GM12865 (cell line): ENCODE measurements around the gene POLE3.
"Not testable (repeated sequence)": the region's sequence is repeated elsewhere in the genome, so short reads cannot be mapped to it uniquely, and the experiment has no call there.

Source experiments
- DNase-seq: peaks from one replicate; pipeline ENCODE4 v3.0.0; 2010; ENCODE audit warnings: low read depth
- H3K4me3 ChIP-seq: 2 replicates; pipeline ENCODE4 v1.5.1; 2011; ENCODE audit warnings: mild to moderate bottlenecking, low read depth, low read length, control low read depth
- TF ChIP-seq, protein P1 (sequence below): IDR thresholded peaks from 2 replicates; pipeline ENCODE4 v1.5.1; 2011; ENCODE audit warnings: low read length, control low read depth, low read depth, inconsistent platforms; ENCODE audit not compliant: insufficient read depth; ENCODE audit errors: missing control alignments

POLE3 gene

DNA sequence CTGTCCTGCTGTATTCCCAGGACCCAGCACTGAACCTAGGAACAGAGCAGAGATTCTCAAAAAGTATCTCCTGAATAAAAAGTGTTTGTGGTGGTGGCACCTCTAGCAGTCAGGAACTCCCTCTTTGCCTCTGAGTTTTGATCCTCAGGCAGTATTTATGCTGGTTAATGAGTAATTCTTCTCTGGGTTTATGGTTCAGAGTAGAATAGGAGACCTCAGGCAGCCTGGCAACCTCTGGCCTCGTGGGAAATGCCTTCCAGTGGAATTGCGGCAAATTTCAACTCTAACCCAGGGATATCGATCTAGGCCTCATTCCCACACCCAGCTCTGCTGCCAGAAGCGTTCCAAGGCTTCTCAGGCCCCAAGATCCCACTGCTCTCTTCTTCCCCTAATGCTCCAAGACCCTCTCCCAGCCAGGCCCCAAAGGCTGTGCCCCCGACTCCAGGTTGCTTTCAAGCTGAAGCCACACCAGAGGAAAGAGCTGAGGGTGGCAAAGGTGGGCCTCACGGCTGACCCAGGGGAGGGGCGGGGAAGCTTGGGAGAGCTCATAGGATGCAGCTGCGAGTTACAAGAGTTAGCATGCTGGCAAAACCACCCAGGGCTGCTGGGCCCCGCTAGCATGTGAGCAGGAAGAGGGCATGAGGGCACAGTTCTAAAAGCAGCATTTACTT lies 22.8 kb downstream of the POLE3 start:
- TF ChIP-seq, protein P1, sequence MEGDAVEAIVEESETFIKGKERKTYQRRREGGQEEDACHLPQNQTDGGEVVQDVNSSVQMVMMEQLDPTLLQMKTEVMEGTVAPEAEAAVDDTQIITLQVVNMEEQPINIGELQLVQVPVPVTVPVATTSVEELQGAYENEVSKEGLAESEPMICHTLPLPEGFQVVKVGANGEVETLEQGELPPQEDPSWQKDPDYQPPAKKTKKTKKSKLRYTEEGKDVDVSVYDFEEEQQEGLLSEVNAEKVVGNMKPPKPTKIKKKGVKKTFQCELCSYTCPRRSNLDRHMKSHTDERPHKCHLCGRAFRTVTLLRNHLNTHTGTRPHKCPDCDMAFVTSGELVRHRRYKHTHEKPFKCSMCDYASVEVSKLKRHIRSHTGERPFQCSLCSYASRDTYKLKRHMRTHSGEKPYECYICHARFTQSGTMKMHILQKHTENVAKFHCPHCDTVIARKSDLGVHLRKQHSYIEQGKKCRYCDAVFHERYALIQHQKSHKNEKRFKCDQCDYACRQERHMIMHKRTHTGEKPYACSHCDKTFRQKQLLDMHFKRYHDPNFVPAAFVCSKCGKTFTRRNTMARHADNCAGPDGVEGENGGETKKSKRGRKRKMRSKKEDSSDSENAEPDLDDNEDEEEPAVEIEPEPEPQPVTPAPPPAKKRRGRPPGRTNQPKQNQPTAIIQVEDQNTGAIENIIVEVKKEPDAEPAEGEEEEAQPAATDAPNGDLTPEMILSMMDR: no peak
- DNase-seq: no peak
- no peak overlapping the region for H3K4me3 ChIP-seq

DNA sequence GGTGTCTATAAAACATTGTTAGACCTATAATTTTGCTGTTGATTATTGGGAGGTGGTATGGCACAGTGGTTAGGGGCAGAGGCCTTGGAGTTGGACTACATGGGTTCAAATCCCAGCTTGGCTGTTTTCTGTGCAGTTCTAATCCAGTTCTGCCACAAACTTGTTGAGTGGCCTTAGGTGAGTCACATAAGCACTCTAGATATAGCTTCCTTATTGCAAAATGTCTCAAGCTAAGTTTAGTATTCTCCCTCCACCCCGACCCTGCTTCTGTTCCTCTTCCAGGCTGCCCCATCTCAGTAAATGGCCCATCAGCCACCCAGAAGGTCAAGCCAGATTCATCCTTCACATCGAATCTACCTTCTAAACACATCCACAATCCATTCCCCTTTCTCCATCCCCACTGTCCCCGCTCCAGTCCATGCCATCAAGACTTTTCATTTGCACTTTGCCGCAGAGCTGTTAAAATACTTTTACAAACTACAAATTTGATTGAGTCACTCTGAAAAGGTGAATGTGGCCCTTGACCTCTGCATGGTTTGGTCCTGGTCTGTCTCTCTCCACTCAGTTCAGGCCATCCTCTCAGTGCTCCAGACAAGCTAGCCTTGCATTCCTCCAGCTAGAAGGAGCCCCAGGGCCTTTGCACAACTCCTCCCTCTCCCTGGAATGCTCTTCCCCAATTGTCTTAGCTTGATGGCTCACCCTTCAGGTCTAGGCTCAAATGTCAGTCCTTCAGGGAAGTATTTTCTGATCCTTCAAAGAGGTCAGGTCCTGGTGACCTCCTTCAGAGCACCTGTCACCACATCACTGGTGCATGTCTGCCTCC lies 23.7 kb downstream of the POLE3 start:
- no peak overlapping the region for H3K4me3 ChIP-seq
- no peak for DNase-seq
- TF ChIP-seq, protein P1: no peak

DNA sequence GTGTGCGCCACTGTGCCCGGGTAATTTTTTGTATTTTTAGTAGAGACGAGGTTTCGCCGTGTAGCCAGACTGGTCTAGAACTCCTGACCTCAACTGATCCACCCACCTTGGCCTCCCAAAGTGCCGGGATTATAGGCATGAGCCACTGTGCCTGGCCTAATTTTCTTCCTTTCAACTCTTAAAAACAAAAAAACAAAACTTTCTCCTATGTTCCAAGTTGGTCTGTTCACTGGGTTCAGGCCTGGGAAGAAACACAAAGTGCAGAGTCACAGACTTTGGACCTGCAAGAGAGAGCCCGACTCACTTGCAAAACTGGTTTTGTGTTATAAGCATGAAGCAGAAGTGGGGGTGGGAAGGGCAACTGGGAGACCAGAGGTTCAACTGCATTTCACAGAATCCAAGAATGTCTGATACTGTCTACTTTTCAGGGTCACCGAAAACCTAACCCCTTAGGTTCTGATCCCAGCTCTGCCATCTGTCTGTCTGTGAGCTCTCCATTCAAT lies 28.5 kb downstream of the POLE3 start:
- TF ChIP-seq, protein P1: no peak
- no peak for DNase-seq
- no peak overlapping the region for H3K4me3 ChIP-seq

DNA sequence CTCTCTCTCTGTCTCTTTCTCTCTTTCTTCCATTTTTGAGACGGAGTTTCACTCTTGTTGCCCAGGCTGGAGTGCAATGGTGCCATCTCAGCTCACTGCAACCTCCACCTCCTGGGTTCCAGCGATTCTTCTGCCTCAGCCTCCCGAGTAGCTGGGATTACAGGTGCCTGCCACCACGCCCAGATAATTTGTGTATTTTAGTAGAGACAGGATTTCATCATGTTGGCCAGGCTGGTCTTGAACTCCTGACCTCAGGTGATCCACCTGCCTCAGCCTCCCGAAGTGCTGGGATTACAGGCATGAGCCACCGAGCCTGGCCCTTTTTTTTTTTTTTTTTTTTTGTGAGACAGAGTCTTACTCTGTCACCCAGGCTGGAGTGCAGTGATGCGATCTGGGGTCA lies 29.0 kb downstream of the POLE3 start:
- not testable (repeated sequence) for DNase-seq, H3K4me3 ChIP-seq

DNA sequence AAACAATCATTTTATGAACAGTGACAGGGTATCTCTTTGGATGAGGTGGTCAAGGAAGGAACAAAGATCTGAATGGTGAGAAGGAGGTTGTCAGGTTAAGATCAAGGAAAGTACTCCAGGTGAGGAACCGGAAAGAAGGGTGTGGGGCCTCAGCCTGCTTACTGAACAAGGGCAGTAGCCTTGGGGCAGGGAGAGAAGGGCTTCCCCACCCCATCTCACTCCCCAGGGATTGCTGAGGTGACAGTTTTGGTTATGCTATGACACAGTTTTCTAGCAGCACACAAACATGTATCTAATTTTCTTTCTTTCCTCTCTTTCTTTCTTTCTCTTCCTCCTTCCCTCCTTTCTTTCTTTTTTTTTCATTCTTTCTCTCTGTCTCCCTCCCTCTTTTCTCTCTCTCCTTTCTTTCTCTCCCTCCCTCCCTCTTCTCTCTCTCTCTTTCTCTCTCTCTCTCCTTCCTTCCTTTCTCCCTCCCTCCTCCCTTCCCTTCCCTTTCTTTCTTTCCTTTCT lies 29.6 kb downstream of the POLE3 start:
- TF ChIP-seq, protein P1: no peak
- H3K4me3 ChIP-seq: no peak overlapping the region
- peak; percentile 86 for DNase-seq

DNA sequence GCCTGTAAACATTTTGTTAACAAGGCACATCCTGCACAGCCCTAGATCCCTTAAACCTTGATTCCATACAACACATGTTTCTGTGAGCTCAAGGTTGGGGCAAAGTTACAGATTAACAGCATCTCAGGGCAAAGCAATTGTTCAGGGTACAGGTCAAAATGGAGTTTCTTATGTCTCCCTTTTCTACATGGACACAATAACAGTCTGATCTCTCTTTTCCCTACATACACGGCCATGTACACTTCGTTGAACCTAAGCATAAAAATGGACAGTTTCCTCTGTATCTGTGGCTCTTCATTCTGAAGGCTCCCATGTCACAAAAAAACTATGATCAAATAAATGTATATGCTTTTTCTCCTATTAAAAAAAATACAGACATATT lies 30.7 kb downstream of the POLE3 start:
- not testable (repeated sequence) for DNase-seq, H3K4me3 ChIP-seq

DNA sequence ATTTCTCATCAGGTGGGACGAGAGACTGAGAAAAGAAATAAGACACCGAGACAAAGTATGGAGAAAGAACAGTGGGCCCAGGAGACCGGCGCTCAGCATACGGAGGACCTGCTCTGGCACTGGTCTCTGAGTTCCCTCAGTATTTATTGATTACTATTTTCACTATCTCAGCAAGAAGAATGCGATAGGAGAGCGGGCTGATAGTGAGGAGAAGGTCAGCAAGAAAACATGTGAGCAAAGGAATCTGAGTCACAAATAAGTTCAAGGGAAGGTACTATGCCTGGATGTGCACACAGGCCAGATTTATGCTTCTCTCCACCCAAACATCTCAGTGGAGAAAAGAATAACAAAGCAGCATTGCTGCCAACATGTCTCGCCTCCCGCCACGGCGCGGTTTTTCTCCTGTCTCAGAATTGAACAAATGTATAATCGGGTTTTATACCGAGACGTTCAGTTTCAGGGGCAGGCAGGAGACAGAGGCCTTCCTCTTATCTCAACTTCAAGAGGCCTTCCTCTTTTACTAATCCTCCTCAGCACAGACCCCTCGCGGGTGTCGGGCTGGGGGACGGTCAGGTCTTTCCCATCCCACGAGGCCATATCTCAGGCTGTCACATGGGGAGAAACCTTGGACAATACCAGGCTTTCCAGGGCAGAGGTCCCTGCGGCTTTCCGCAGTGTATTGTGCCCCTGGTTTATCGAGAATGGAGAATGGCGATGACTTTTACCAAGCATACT lies 31.2 kb downstream of the POLE3 start:
- not testable (repeated sequence) for H3K4me3 ChIP-seq, DNase-seq
